ENCODE data around the gene NEMP2.

DNA sequence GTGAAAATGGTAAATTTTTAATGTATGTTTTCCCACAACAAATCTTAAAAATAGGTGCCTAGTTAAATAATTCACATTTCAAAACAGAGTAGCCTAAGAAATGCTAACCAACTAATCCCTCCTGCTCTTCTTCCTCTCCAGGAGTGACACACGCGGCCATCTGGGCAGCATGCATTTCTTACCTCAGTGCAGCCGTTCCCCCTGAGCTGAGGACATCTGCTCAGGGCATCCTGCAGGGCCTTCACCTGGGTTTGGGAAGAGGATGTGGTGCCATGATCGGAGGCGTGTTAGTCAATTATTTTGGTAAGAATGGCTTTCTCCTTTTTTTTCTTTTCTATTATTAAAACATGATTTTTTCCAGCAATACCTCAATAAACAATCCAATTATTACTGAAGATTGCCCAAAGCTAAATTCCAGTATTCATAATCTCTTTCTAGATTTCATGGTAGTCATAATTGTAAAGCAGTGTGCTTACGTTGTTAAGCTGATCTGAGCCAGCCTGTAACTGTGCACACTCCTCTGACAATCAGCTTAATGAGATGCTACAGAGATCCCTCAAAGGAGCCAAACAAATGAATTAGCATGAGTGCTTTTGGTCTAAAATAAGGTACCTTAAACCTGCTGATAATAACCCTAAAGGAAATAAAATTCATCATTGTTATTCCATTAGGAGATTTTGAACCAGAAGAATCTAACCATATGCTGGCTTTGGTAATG, 45.8 kb downstream of the NEMP2 start:
- TF ChIP-seq, protein P1, sequence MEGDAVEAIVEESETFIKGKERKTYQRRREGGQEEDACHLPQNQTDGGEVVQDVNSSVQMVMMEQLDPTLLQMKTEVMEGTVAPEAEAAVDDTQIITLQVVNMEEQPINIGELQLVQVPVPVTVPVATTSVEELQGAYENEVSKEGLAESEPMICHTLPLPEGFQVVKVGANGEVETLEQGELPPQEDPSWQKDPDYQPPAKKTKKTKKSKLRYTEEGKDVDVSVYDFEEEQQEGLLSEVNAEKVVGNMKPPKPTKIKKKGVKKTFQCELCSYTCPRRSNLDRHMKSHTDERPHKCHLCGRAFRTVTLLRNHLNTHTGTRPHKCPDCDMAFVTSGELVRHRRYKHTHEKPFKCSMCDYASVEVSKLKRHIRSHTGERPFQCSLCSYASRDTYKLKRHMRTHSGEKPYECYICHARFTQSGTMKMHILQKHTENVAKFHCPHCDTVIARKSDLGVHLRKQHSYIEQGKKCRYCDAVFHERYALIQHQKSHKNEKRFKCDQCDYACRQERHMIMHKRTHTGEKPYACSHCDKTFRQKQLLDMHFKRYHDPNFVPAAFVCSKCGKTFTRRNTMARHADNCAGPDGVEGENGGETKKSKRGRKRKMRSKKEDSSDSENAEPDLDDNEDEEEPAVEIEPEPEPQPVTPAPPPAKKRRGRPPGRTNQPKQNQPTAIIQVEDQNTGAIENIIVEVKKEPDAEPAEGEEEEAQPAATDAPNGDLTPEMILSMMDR (IDR thresholded peaks at IDR 0.05 in 8 of 11, conservative IDR thresholded peaks at IDR 0.05 in 3 of 11), result no peak
- no peak for TF ChIP-seq POLR2A (IDR thresholded peaks at IDR 0.05)
- no peak for TF ChIP-seq POLR2AphosphoS5 (IDR thresholded peaks at IDR 0.05)

Data from spleen (tissue), 7 donors.